Effector CD8-positive, alpha-beta T cell (primary cell): ENCODE results near the gene GRM7.

Experiments used
- DNase-seq: peaks from one replicate; lab custom pipeline; 2025; lab: John Stamatoyannopoulos, UW

Gene GRM7

GRCh38 chr3:6971933-6972332 lies 111.0 kb downstream of the GRM7 start:
- no peak for DNase-seq

GRCh38 chr3:6985848-6986247 lies 124.9 kb downstream of the GRM7 start:
- DNase-seq = no peak

- no peak for DNase-seq
These were observed 128.8 kb downstream of the GRM7 start for GRCh38 chr3:6989608-6990291.

GRCh38 chr3:6994081-6994668 lies 133.3 kb downstream of the GRM7 start:
- no peak for DNase-seq

GRCh38 chr3:7000501-7000900 lies 139.6 kb downstream of the GRM7 start:
- DNase-seq = no peak

GRCh38 chr3:7001370-7001769 lies 140.5 kb downstream of the GRM7 start:
- no peak for DNase-seq

GRCh38 chr3:7015683-7016440 lies 154.9 kb downstream of the GRM7 start:
- no peak for DNase-seq

GRCh38 chr3:7025581-7026300 lies 164.8 kb downstream of the GRM7 start:
- no peak for DNase-seq

GRCh38 chr3:7029562-7029961 lies 168.6 kb downstream of the GRM7 start:
- no peak for DNase-seq

GRCh38 chr3:7038394-7038793 lies 177.5 kb downstream of the GRM7 start:
- no peak for DNase-seq

- no peak for DNase-seq
These were observed 201.8 kb downstream of the GRM7 start for GRCh38 chr3:7062714-7063113.

GRCh38 chr3:7070461-7070860 lies 209.5 kb downstream of the GRM7 start:
- DNase-seq = no peak

- DNase-seq = no peak
These were observed 213.3 kb downstream of the GRM7 start for GRCh38 chr3:7074217-7074616.

GRCh38 chr3:7075117-7075516 lies 214.2 kb downstream of the GRM7 start:
- no peak for DNase-seq

- DNase-seq = no peak
These were observed 215.0 kb downstream of the GRM7 start for GRCh38 chr3:7075901-7076300.

GRCh38 chr3:7082244-7082643 lies 221.3 kb downstream of the GRM7 start:
- DNase-seq = no peak

GRCh38 chr3:7086417-7086816 lies 225.5 kb downstream of the GRM7 start:
- DNase-seq = no peak

- no peak for DNase-seq
These were observed 234.2 kb downstream of the GRM7 start for GRCh38 chr3:7095116-7095515.

- no peak for DNase-seq
These were observed 239.2 kb downstream of the GRM7 start for GRCh38 chr3:7100136-7100535.

- DNase-seq = no peak
These were observed 245.7 kb downstream of the GRM7 start for GRCh38 chr3:7106635-7107034.

- no peak for DNase-seq
These were observed 251.7 kb downstream of the GRM7 start for GRCh38 chr3:7112523-7113056.

- no peak for DNase-seq
These were observed 283.9 kb downstream of the GRM7 start for GRCh38 chr3:7144697-7145308.
